AG09319 (cell line): ENCODE data around the gene WDR27.
A peak's percentile ranks its signal among the peaks of the same experiment; 100 is the strongest.

Experiments
- DNase-seq: peaks from one replicate; pipeline ENCODE4 v3.0.0-alpha.2; 2010; ENCODE audit warnings: low read depth; ENCODE audit errors: extremely low read depth
- TF ChIP-seq, protein P1 (sequence below): IDR thresholded peaks from 2 replicates; pipeline ENCODE4 v1.5.1; 2011; ENCODE audit warnings: low read depth, mild to moderate bottlenecking, inconsistent platforms, low read length, moderate library complexity

Gene WDR27

DNA sequence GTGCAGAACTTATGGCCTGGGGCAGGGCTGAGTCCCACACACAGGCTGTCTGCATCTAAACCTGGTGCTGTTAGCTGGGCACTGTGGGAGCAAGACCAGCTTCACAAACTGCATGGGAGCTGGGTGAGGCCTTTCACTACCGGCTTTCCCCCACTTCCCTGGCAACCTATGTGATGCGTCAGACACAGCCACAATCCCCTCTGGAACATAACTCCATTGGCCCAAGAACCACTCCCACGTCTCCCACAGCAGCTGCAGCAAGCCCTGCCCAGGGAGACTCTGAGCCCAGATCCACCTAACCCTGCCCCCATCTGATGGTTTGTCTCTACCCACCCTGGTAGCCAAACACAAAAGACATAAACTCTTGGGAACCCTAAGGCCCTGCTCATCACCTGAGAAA, 9.3 kb downstream of the WDR27 start:
- TF ChIP-seq, protein P1, sequence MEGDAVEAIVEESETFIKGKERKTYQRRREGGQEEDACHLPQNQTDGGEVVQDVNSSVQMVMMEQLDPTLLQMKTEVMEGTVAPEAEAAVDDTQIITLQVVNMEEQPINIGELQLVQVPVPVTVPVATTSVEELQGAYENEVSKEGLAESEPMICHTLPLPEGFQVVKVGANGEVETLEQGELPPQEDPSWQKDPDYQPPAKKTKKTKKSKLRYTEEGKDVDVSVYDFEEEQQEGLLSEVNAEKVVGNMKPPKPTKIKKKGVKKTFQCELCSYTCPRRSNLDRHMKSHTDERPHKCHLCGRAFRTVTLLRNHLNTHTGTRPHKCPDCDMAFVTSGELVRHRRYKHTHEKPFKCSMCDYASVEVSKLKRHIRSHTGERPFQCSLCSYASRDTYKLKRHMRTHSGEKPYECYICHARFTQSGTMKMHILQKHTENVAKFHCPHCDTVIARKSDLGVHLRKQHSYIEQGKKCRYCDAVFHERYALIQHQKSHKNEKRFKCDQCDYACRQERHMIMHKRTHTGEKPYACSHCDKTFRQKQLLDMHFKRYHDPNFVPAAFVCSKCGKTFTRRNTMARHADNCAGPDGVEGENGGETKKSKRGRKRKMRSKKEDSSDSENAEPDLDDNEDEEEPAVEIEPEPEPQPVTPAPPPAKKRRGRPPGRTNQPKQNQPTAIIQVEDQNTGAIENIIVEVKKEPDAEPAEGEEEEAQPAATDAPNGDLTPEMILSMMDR: no peak
- DNase-seq: no peak

DNA sequence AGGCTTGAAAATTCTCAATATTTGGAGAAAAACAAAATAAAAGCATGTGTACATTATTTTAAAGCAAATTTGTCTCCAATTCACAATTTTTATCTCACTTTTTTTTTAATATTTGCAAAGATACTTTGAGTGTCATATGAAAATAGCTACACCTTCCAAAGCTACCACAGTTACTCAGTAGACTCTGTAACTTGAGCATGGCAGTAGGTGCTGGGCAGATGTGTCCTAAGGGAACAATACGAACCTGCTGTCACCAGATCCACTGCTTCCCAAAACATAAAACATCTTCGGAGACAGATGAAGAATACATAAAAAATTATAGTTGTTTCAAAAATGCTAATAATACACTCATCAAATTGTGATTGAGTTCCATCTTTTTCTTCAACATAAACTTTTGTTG, 10.6 kb downstream of the WDR27 start:
- TF ChIP-seq, protein P1: no peak

DNA sequence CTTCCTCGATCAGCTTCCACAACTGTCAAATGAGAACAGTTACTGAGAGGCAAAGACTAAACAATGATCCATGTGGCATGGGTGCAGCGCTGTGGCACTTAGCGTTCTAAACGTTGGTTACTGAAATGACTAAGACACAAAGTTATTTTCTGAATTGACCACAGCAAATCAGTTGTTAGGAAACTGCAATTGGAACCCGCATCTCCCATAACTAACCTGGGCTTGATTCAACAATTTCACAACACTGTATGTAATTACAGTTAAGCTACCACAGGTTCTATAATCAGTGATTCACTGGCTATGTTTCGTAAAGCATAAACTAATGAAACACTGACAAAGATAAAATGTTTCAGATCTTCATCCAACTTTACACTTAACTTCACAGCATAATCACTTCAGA, 12.5 kb downstream of the WDR27 start:
- peak; percentile 92 for DNase-seq
- TF ChIP-seq, protein P1: no peak

More for the DNA sequence above, 10.6 kb downstream of the WDR27 start:
- DNase-seq: no peak

DNA sequence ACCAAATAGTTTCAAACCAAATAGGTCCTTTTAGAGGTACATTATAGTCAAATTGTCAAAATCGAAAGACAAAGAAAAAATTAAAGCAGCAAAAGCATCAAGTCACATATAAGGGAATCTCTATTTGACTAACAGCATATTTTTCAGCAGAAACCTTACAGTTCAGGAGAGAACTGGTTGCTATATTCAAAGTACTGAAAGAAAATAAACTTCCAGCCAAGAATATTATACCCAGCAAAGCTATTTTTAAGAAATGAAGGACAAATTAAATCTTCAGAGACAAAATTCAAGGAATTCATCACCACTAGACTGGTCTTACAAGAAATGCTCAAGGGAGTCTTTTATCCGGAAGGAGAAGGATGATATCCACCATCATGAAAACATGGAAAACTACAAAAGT, 16.0 kb downstream of the WDR27 start:
- no peak for DNase-seq
- TF ChIP-seq, protein P1: no peak

DNA sequence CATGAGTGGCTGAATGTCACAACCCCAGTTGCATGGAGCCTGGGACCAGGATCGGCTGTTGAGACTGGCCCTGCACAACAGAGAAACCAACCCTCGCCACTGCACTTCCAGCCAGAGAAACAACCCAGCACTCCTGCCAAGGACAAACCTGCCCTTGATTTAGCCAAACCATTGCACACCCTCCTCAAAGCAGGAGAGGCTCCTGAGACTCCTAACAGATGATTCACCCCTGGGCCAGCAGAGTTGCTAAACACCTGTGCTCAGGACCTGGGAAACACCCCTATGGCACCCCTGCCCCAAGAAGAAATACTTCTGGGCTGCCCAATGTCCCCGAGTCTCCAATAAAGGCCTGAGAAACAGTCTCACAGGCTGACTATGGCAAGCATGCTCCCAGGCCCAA, 17.8 kb downstream of the WDR27 start:
- TF ChIP-seq, protein P1: no peak
- DNase-seq: no peak

DNA sequence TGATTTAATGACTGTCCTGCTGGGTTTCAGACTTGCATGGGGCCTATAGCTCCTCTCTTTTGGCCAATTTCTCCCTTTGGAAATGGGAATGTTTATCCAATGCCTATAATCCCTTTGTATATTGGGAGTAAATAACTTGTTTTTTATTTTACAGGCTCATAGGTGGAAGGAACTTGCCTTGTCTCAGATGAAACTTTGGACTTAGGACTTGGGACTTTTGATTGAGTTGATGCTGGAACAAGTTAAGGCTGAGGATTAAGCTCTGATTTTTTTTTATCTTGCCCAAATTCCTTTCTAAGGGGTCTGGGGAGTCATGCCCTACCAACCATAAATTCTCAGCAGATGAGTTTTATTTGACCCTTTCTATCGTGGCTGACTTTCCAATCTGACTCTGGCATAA, 23.5 kb downstream of the WDR27 start:
- TF ChIP-seq, protein P1: no peak

DNA sequence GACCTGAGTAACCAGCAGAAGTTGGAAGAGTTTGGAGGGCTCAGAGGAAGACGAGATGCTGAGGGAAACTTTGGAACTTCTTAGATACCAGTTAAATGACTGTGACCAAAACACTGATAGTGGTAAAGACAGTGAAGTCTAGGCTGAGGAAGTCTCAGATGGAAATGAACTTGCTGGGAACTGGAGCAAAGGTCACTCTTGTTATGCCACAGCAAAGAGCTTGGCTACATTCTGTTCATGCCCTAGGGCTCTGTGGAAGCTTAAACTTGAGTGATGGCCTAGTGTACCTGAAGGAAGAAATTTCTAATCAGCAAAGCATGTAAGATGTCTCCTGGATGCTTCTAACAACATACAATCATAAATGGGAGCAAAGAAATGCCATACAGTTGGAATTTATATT, 24.7 kb downstream of the WDR27 start:
- TF ChIP-seq, protein P1: no peak
- no peak for DNase-seq

More for the DNA sequence above, 23.5 kb downstream of the WDR27 start:
- no peak for DNase-seq
